Measurements from ENCODE around the gene IGSF21. TPM values are rescaled to one million over a fixed set of nuclear protein-coding genes. Genes with fewer than 3 reads are reported as not detected.

Gene IGSF21
- total RNA-seq, 2 experiments from 2014 or later = not detected

- no peak for ATAC-seq
- intact Hi-C loops (cut with micrococcal nuclease) = no loop called here
- Mint-ChIP-seq H3K36me3 (ENCODE audit: low read depth) (no peaks in the 10 kb centered on the region), H3K27ac (no peak overlapping the region), H3K9me3 (no peaks in the 10 kb centered on the region), H3K4me1 (ENCODE audit: low read depth) (no peaks in the 10 kb centered on the region), H3K4me3 (no peak overlapping the region), H3K27me3 (peaks cover 23% of the 10 kb centered on the region)
- ChIA-PET POLR2A (no interaction called here), CTCF (interaction anchor here (1.0 kb wide), 1 partner anchor 18 kb away, joined by 3 read pairs; no protein-coding TSS in a partner anchor)
- no peak for TF ChIP-seq CTCF (IDR thresholded peaks at IDR 0.05)
- DNase-seq = no peak
Measured at GRCh38 chr1:18118078-18118477, 10.5 kb downstream of the IGSF21 start.

GRCh38 chr1:18118491-18118890 lies 10.9 kb downstream of the IGSF21 start:
- DNase-seq = no peak
- ChIA-PET CTCF (interaction anchor here (1.0 kb wide), 1 partner anchor 18 kb away, joined by 3 read pairs; no protein-coding TSS in a partner anchor), POLR2A (no interaction called here)
- Mint-ChIP-seq H3K27me3 (peaks cover 23% of the 10 kb centered on the region), H3K4me1 (ENCODE audit: low read depth) (no peaks in the 10 kb centered on the region), H3K4me3 (no peak overlapping the region), H3K36me3 (ENCODE audit: low read depth) (no peaks in the 10 kb centered on the region), H3K9me3 (no peaks in the 10 kb centered on the region), H3K27ac (no peak overlapping the region)
- TF ChIP-seq CTCF (IDR thresholded peaks at IDR 0.05) = no peak
- no peak for ATAC-seq
- intact Hi-C loops (cut with micrococcal nuclease) = no loop called here

GRCh38 chr1:18119289-18119688 lies 11.7 kb downstream of the IGSF21 start:
- H3K27ac Mint-ChIP-seq = no peak overlapping the region
- no peak for DNase-seq
- no peak for TF ChIP-seq CTCF (IDR thresholded peaks at IDR 0.05)
- intact Hi-C loops (cut with micrococcal nuclease) = no loop called here
- no peaks in the 10 kb centered on the region for H3K4me1 Mint-ChIP-seq (ENCODE audit: low read depth)
- no peaks in the 10 kb centered on the region for H3K36me3 Mint-ChIP-seq (ENCODE audit: low read depth)
- peaks cover 16% of the 10 kb centered on the region for H3K27me3 Mint-ChIP-seq
- H3K4me3 Mint-ChIP-seq = no peak overlapping the region
- POLR2A ChIA-PET = no interaction called here
- CTCF ChIA-PET = no interaction called here
- no peak for ATAC-seq
- H3K9me3 Mint-ChIP-seq = no peaks in the 10 kb centered on the region

GRCh38 chr1:18119771-18120377 lies 12.3 kb downstream of the IGSF21 start:
- no peak for TF ChIP-seq CTCF (IDR thresholded peaks at IDR 0.05)
- Mint-ChIP-seq H3K4me3 (no peak overlapping the region), H3K27me3 (peaks cover 16% of the 10 kb centered on the region), H3K9me3 (no peaks in the 10 kb centered on the region), H3K4me1 (ENCODE audit: low read depth) (no peaks in the 10 kb centered on the region), H3K36me3 (ENCODE audit: low read depth) (no peaks in the 10 kb centered on the region), H3K27ac (no peak overlapping the region)
- ATAC-seq = no peak
- DNase-seq = no peak
- ChIA-PET CTCF (interaction anchor here (1.5 kb wide), 1 partner anchor 19 kb away, joined by 4 read pairs; no protein-coding TSS in a partner anchor), POLR2A (interaction anchor here (0.8 kb wide), 1 partner anchor 18 kb away, joined by 3 read pairs; no protein-coding TSS in a partner anchor)
- intact Hi-C loops (cut with micrococcal nuclease) = no loop called here

GRCh38 chr1:18120638-18121037 lies 13.0 kb downstream of the IGSF21 start:
- ChIA-PET CTCF (interaction anchor here (1.5 kb wide), 1 partner anchor 20 kb away, joined by 4 read pairs; no protein-coding TSS in a partner anchor), POLR2A (interaction anchor here (0.8 kb wide), 1 partner anchor 18 kb away, joined by 3 read pairs; no protein-coding TSS in a partner anchor)
- intact Hi-C loops (cut with micrococcal nuclease) = no loop called here
- DNase-seq (no peak), ATAC-seq (no peak)
- Mint-ChIP-seq H3K4me1 (ENCODE audit: low read depth) (no peaks in the 10 kb centered on the region), H3K9me3 (no peaks in the 10 kb centered on the region), H3K4me3 (no peak overlapping the region), H3K27me3 (peaks cover 13% of the 10 kb centered on the region), H3K27ac (no peak overlapping the region), H3K36me3 (ENCODE audit: low read depth) (no peaks in the 10 kb centered on the region)
- TF ChIP-seq CTCF (IDR thresholded peaks at IDR 0.05) = no peak

Measured in activated CD8-positive, alpha-beta T cell treated with anti-CD3 and anti-CD28 coated beads for 36 hours (primary cell).